ENCODE data around the gene RBKS. TPM values are rescaled to one million over a fixed set of nuclear protein-coding genes. Genes with fewer than 3 reads are reported as not detected.

RBKS gene
- total RNA-seq = 1 to 10 TPM; 1.2 TPM

GRCh38 chr2:27890146-27890923 lies at the start of gene RBKS, which contains the start of gene BABAM2:
RBKS (minus strand) TSS chr2:27890387; CDS start chr2:27890345, 42 bp downstream.
BABAM2 (plus strand) TSS chr2:27890729; CDS start chr2:27894557, 3,828 bp downstream.
- Mint-ChIP-seq H3K4me3 (peak within 1 kb of the TSS; percentile 92), H3K9me3 (no peaks in the 10 kb centered on the region), H3K4me1 (peaks cover 56% of the 10 kb centered on the region), H3K27ac (peak within 1 kb of the TSS; percentile 98), H3K36me3 (ENCODE audit: low read depth) (peaks cover 17% of the 10 kb centered on the region), H3K27me3 (peaks cover 2% of the 10 kb centered on the region)
- POLR2A ChIA-PET = no interaction called here
- CTCF ChIA-PET = interaction anchor here (1.3 to 1.4 kb wide), 4 partner anchors 10 to 501 kb away, joined by 3 to 6 read pairs (median 5); no protein-coding TSS in a partner anchor
- peak; percentile 86 for DNase-seq

- ChIA-PET CTCF (interaction anchor here (1.1 to 1.2 kb wide), 2 partner anchors 10 to 121 kb away, joined by 3 to 4 read pairs; no protein-coding TSS in a partner anchor), POLR2A (no interaction called here)
- peaks cover 11% of the 10 kb centered on the region for H3K4me1 Mint-ChIP-seq
- H3K27ac Mint-ChIP-seq = no peak overlapping the region
- peaks cover 26% of the 10 kb centered on the region for H3K36me3 Mint-ChIP-seq (ENCODE audit: low read depth)
- peaks cover 2% of the 10 kb centered on the region for H3K9me3 Mint-ChIP-seq
- no peak overlapping the region for H3K4me3 Mint-ChIP-seq
- DNase-seq = no peak
- H3K27me3 Mint-ChIP-seq = no peaks in the 10 kb centered on the region
Observed at GRCh38 chr2:27935026-27935425, 44.8 kb upstream of the RBKS start.

- ChIA-PET CTCF (interaction anchor here (0.6 kb wide), 1 partner anchor 38 kb away, joined by 3 read pairs; no protein-coding TSS in a partner anchor), POLR2A (no interaction called here)
- Mint-ChIP-seq H3K27ac (no peak overlapping the region), H3K27me3 (no peaks in the 10 kb centered on the region), H3K4me3 (no peak overlapping the region), H3K36me3 (ENCODE audit: low read depth) (peaks cover 25% of the 10 kb centered on the region), H3K4me1 (peaks cover 6% of the 10 kb centered on the region), H3K9me3 (peaks cover 2% of the 10 kb centered on the region)
- DNase-seq = no peak
Observed at GRCh38 chr2:27932396-27932795, 42.2 kb upstream of the RBKS start.

GRCh38 chr2:27931361-27931950 lies 41.3 kb upstream of the RBKS start:
- H3K36me3 Mint-ChIP-seq (ENCODE audit: low read depth) = peaks cover 26% of the 10 kb centered on the region

GRCh38 chr2:27929916-27930486 lies 39.8 kb upstream of the RBKS start:
- POLR2A ChIA-PET = no interaction called here
- DNase-seq = no peak

More at GRCh38 chr2:27931361-27931950, 41.3 kb upstream of the RBKS start:
- Mint-ChIP-seq H3K27ac (no peak overlapping the region), H3K4me1 (peaks cover 2% of the 10 kb centered on the region), H3K9me3 (peaks cover 2% of the 10 kb centered on the region), H3K27me3 (no peaks in the 10 kb centered on the region), H3K4me3 (no peak overlapping the region)
- POLR2A ChIA-PET = no interaction called here
- DNase-seq = no peak
- CTCF ChIA-PET = no interaction called here

GRCh38 chr2:27925766-27926472 lies 35.7 kb upstream of the RBKS start:
- H3K9me3 Mint-ChIP-seq = peaks cover 2% of the 10 kb centered on the region
- ChIA-PET POLR2A (no interaction called here), CTCF (interaction anchor here (0.9 to 1.3 kb wide), 2 partner anchors 19 to 53 kb away, joined by 3 read pairs; no protein-coding TSS in a partner anchor)
- no peak overlapping the region for H3K4me3 Mint-ChIP-seq
- H3K27ac Mint-ChIP-seq = no peak overlapping the region
- no peaks in the 10 kb centered on the region for H3K27me3 Mint-ChIP-seq
- H3K4me1 Mint-ChIP-seq = no peaks in the 10 kb centered on the region
- H3K36me3 Mint-ChIP-seq (ENCODE audit: low read depth) = peaks cover 17% of the 10 kb centered on the region
- no peak for DNase-seq

More at GRCh38 chr2:27929916-27930486, 39.8 kb upstream of the RBKS start:
- H3K27ac Mint-ChIP-seq = no peak overlapping the region
- no peaks in the 10 kb centered on the region for H3K27me3 Mint-ChIP-seq
- no peak overlapping the region for H3K4me3 Mint-ChIP-seq
- CTCF ChIA-PET = no interaction called here
- H3K36me3 Mint-ChIP-seq (ENCODE audit: low read depth) = peaks cover 26% of the 10 kb centered on the region
- H3K9me3 Mint-ChIP-seq = peaks cover 2% of the 10 kb centered on the region
- peaks cover 2% of the 10 kb centered on the region for H3K4me1 Mint-ChIP-seq

- ChIA-PET CTCF (interaction anchor here (0.6 to 1.1 kb wide), 2 partner anchors 28 to 575 kb away, joined by 3 read pairs; no protein-coding TSS in a partner anchor), POLR2A (no interaction called here)
- Mint-ChIP-seq H3K9me3 (no peaks in the 10 kb centered on the region), H3K4me3 (no peak overlapping the region), H3K4me1 (peaks cover 6% of the 10 kb centered on the region), H3K27me3 (no peaks in the 10 kb centered on the region), H3K27ac (no peak overlapping the region), H3K36me3 (ENCODE audit: low read depth) (peaks cover 9% of the 10 kb centered on the region)
- DNase-seq = no peak
Observed at GRCh38 chr2:27922842-27923241, 32.7 kb upstream of the RBKS start.

- no peak for DNase-seq
- Mint-ChIP-seq H3K9me3 (no peaks in the 10 kb centered on the region), H3K4me1 (peaks cover 6% of the 10 kb centered on the region), H3K27me3 (no peaks in the 10 kb centered on the region), H3K27ac (no peak overlapping the region), H3K4me3 (no peak overlapping the region), H3K36me3 (ENCODE audit: low read depth) (peaks cover 8% of the 10 kb centered on the region)
- ChIA-PET POLR2A (no interaction called here), CTCF (interaction anchor here (0.6 to 1.1 kb wide), 2 partner anchors 29 to 576 kb away, joined by 3 read pairs; no protein-coding TSS in a partner anchor)
Observed at GRCh38 chr2:27921880-27922547, 31.8 kb upstream of the RBKS start.

GRCh38 chr2:27921424-27921823 lies 31.2 kb upstream of the RBKS start:
- ChIA-PET CTCF (no interaction called here), POLR2A (no interaction called here)
- DNase-seq = no peak
- Mint-ChIP-seq H3K27ac (no peak overlapping the region), H3K27me3 (no peaks in the 10 kb centered on the region), H3K36me3 (ENCODE audit: low read depth) (peaks cover 6% of the 10 kb centered on the region), H3K4me1 (peaks cover 6% of the 10 kb centered on the region), H3K4me3 (no peak overlapping the region), H3K9me3 (no peaks in the 10 kb centered on the region)

GRCh38 chr2:27920148-27920885 lies 30.1 kb upstream of the RBKS start:
- H3K36me3 Mint-ChIP-seq (ENCODE audit: low read depth) = peaks cover 6% of the 10 kb centered on the region
- POLR2A ChIA-PET = no interaction called here
- H3K4me3 Mint-ChIP-seq = no peak overlapping the region
- CTCF ChIA-PET = interaction anchor here (1.0 to 1.2 kb wide), 2 partner anchors 21 to 31 kb away, joined by 3 read pairs; no protein-coding TSS in a partner anchor
- peaks cover 6% of the 10 kb centered on the region for H3K4me1 Mint-ChIP-seq
- H3K9me3 Mint-ChIP-seq = no peaks in the 10 kb centered on the region
- H3K27ac Mint-ChIP-seq = no peak overlapping the region
- no peaks in the 10 kb centered on the region for H3K27me3 Mint-ChIP-seq
- DNase-seq = no peak

GRCh38 chr2:27916293-27916995 lies 26.3 kb upstream of the RBKS start:
- CTCF ChIA-PET = interaction anchor here (0.9 kb wide), 1 partner anchor 25 kb away, joined by 3 read pairs; no protein-coding TSS in a partner anchor
- no peak for DNase-seq
- H3K4me1 Mint-ChIP-seq = peaks cover 10% of the 10 kb centered on the region
- H3K36me3 Mint-ChIP-seq (ENCODE audit: low read depth) = peaks cover 9% of the 10 kb centered on the region
- H3K4me3 Mint-ChIP-seq = no peak overlapping the region
- H3K27me3 Mint-ChIP-seq = no peaks in the 10 kb centered on the region
- H3K27ac Mint-ChIP-seq = no peak overlapping the region
- POLR2A ChIA-PET = no interaction called here
- no peaks in the 10 kb centered on the region for H3K9me3 Mint-ChIP-seq
